HG02943 (cell line): ENCODE data around the gene DUSP14.

ENCODE experiments used
- ATAC-seq: cut with Tn5 transposase; IDR thresholded peaks from one replicate; pipeline ENCODE4 v1.9.1; 2021; ENCODE audit warnings: mild to moderate bottlenecking, low read depth, moderate library complexity; ENCODE audit not compliant: unreplicated experiment

DUSP14 gene

GRCh38 chr17:37553401-37553966, 63.8 kb downstream of the DUSP14 start:
- ATAC-seq: no peak

GRCh38 chr17:37555386-37555785, 65.7 kb downstream of the DUSP14 start:
- ATAC-seq: no peak

- ATAC-seq: no peak
Observed at GRCh38 chr17:37557482-37557881, 67.8 kb downstream of the DUSP14 start.

- no peak for ATAC-seq
Observed at GRCh38 chr17:37558299-37558698, 68.6 kb downstream of the DUSP14 start.

- no peak for ATAC-seq
Observed at GRCh38 chr17:37562016-37562745, 72.5 kb downstream of the DUSP14 start.
